Measurements from ENCODE around the gene TJP3.
A peak's percentile ranks its signal among the peaks of the same experiment; 100 is the strongest.
"Not testable (repeated sequence)": the region's sequence is repeated elsewhere in the genome, so short reads cannot be mapped to it uniquely, and the experiment has no call there.

TJP3 gene, protein sequence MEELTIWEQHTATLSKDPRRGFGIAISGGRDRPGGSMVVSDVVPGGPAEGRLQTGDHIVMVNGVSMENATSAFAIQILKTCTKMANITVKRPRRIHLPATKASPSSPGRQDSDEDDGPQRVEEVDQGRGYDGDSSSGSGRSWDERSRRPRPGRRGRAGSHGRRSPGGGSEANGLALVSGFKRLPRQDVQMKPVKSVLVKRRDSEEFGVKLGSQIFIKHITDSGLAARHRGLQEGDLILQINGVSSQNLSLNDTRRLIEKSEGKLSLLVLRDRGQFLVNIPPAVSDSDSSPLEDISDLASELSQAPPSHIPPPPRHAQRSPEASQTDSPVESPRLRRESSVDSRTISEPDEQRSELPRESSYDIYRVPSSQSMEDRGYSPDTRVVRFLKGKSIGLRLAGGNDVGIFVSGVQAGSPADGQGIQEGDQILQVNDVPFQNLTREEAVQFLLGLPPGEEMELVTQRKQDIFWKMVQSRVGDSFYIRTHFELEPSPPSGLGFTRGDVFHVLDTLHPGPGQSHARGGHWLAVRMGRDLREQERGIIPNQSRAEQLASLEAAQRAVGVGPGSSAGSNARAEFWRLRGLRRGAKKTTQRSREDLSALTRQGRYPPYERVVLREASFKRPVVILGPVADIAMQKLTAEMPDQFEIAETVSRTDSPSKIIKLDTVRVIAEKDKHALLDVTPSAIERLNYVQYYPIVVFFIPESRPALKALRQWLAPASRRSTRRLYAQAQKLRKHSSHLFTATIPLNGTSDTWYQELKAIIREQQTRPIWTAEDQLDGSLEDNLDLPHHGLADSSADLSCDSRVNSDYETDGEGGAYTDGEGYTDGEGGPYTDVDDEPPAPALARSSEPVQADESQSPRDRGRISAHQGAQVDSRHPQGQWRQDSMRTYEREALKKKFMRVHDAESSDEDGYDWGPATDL

DNA sequence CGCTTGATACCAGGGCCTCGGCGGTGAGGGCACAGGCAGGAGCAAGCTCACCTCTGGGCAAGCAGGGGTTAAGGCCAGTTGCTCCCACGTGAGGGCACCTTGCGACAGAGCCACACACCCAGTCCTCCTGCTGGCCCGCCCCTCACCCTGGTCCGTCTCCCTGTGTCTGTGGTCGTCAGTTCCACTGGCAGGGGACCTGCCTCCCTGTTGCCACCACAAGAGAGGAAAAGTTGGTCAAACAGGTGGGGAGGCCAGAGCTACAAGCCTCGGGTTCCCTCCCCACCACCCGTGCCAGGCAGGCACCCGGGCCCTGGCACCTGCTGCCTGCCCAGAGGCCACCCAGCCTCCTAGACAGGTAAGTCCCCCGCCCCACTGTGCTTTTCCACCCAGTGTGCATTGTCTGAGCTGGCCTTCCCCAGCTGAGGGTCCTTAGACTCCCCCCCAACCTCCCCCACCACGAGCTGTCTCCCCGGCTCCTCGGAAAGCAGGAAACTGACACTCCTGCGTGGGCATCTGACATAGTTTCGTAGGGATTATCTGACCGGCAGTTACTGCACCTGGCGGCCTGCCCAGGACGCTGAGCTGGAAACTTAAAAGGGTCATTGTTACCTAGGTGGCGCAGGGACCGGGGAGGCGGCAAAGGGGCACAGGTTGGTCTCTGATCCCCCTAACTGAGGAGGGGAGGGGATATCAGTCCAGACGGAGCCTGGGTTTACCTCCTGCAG lies at the start of gene TJP3:
Gene TJP3 (plus strand): TSS at position 178 of the 725 bp plus-strand sequence. CDS start 20,049 bp downstream, outside the sequence.
- no peak for DNase-seq (ENCODE audit: low read depth in 2 of 2, low spot score in 1 of 2)

DNA sequence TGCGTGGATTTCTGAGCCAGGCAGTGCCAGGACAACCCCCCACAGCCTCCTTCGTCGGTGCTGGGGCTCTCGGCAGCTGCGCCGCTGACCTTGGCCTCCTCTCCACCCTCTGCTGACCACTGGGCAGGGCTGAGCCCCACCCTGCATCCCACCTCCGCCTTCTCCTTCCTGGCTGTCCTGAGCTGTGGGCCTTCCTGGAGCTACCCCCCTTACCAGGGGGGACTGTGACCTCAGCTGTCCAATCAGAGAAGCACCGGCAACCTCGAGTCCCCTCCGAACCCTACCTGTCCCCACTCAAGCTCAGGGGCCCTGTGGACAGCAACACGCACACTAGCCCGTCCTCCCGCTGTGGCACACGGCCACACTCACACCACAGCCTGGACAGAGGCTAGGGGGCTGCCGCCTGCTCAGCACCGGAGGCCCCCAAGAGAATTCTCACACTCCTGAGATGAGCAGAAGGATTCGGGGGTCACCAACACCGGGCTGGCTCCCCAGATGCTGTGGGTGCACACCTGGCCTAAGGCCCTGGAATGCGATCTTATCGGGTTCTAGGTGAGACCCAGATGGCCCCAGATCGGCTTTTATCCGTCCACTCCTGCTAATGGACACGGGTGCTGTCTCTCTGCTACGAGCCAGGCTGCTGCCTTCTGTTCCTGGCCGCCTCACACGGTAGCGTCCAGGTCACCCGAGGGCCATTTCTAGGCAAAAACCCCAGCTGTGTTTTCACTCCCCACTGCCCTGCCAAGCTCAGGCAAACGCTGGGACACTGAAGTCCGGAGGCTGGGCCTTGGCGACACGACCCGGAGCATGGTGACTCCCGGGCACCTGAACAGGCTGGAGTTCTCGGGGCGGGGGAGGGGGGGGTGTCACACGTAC lies 49.1 kb upstream of the TJP3 start:
- DNase-seq (ENCODE audit: low read depth in 2 of 2, low spot score in 1 of 2): no peak

DNA sequence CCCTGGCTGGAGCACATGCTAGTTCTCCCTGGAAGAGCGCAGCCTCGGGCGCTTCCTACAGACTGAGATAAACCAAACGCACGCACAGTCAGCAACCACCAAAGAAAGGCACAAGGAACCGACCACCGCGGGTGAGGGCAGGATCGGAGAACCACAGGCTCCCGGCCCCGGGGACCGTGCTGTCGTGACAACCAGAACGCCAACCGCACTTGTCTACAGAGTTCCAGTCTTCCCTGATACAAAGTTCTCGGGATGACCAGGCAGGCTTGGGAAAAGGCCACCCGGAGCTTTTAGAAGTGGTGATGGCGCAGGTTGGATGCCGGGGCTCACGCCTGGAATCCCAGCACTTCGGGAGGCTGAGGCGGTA lies 48.5 kb upstream of the TJP3 start:
- DNase-seq (ENCODE audit: low read depth in 2 of 2, low spot score in 1 of 2): no peak

DNA sequence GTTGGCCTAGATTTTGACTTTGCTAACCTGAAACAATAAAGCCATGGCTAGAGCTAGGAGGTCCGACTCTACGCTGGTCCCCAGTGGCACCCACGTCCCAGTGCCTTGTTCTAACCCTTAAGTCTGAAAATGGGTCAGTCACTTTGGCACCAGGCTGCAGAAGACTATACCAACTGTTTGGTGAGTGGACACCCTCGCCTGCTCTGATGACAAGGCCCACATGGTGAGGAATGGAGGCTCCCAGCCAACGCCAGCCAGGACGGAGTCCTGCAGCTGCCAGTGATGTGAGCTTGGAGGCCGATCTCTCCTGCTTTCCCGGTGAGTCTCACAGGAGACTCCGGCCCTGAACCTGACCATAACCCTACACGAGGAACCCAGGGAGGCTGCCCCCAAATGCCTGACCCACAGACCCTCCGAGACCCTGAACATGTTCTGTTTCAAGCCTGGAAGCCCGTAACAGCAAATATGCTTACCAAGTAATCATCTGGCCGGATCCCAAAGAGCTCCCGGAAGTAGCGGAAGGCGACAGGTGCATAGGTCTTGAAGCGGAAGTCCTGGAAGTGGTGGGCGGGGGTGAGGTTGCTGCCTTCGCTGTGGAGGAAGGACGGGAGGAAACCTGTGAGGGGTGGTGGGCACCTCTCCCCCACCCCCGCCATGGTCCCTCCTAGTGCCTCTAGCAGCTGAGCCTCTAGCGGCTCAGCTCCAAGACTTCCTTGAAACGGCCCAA lies 47.5 kb upstream of the TJP3 start:
- DNase-seq (ENCODE audit: low read depth in 2 of 2, low spot score in 1 of 2): no peak

DNA sequence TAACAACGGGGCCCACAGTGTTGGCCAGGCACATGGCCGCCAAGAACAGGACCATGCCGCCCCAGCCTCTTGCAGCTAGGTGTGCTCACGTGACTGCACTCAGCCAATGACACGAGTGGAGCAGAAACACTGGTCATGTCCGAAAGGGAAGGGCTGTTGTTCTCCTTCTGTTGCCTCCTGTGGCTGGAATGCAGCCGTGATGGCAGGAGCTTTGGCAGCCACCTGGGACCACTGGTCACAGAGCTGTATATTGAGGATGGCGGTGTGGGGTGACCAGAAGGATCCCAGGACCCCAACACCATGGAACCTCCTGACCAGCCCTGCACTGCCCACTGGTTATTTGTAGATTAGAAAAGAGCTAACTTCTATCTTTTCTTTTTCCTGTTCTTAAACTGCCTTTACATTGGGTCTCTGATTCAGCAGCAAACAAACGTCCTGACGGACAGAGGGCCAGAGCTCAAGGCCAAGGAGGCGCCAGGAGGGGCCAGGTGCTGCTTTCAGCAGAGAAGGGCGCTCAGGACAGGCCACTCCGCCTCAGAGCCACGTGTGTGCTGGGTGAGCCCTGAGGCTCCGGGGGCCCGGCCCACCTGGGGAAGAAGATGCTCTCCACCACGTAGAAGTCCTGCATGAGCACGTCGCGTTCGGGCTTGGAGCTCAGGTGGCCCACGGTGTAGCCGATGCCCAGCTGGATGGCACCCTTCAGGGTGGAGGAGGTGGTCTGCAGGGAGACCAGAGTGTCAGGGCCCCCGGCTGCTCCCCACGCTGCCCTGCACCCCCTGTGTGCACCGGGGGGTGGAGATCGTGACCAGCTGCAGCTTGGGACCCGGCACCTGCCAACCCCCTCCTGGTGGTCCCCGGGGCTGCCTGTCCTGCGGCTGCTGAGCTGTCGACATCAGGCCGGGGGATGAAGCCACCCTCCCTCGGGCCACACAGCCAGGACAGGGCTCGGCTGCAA lies 46.6 kb upstream of the TJP3 start:
- no peak for DNase-seq (ENCODE audit: low read depth in 2 of 2, low spot score in 1 of 2)

DNA sequence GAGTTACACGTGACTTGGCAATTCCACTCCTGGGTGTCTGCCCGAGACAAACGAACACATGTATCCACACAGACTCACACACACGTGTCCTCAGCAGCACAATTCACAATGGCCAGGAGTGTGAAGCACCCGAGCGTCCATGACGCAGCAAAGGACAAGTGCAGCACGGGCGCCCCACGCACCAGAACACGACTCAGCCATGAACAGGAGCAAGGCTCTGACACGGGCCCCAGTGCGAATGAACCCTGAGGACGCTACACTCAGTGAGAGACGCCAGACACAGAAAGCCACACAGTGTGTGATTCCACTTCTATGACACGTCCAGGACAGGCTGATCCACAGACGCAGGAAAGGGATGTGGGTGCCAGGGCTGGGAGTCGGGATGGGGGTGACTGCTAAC lies 44.3 kb upstream of the TJP3 start:
- DNase-seq (ENCODE audit: low read depth in 2 of 2, low spot score in 1 of 2): no peak

DNA sequence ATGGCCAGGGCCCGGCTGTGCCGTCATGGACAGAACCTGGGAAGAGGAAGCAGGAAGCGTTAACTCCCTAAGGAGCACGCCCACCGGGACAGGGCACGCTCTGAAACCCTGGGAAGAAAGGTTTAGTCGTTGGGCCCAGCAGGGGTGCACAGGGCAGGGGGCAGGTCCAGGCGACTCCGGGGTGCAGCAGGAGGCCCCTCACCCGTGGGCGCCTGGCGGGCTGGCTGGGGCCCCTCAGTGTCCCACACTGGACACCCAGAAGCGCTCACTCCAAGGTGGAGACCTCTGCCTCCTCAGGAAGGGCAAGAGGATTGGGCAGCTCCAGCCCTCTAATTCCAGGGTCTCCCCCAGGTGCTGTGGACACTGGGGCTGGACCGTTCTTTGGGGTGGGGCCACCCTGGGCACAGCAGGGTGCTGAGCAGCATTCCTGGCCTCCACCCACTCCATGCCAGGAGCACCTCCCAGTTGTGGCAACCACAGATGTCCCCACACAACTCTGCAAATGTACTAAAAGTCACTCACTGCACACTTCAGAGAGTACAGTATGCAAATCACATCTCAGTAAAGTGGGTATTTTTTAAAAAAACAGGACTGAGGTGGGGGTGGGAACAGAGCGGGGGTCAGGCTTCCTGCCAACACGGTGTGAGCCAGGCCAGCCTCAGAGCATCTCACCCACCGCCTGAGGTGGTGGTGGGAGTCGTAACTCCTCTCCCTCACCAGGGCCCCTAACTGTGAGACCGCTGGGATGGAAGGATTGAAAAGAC lies 43.1 kb upstream of the TJP3 start:
- DNase-seq (ENCODE audit: low read depth in 2 of 2, low spot score in 1 of 2): no peak

DNA sequence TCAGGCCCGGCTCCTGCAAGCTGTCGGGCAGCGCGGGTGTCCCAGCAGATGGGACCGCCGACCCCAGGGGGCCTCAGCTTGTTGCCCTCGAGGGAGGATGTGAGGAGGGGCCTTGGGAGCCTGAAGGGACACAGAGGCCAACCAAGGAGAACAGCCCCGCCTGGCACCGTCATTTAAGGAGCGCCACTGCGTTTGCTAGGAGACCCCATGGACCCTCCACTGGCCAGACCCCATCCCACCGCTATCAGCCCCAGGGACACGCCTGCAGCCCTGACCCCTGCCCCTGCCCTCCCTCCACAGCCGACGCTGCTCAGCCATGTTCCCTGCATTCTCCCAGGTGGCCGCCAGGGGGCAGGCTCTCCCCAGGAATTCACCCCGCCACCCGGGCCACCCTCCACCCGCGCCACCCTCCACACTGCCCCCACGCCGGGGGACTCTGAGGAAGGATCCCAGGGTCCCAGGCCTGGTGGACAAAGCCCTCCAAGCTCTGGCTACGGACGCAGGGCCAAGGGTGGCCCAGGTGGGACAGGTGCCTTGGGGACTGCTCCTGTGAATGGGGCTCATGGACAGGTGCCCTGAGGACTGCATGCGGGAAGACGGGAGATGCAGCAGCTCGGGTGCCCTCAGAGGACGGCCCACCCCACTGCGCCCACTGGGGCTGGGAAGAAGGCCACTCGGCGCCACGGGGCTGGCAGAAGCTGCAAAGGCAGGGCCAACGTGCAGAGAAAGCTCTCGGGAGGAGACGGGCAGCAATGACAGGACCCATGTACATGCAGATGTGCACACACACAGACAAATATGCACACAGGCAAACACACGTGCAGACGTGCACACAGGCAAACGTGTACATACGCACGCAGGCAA lies 42.3 kb upstream of the TJP3 start:
- DNase-seq (ENCODE audit: low read depth in 2 of 2, low spot score in 1 of 2): peak; percentile 56 to 65

DNA sequence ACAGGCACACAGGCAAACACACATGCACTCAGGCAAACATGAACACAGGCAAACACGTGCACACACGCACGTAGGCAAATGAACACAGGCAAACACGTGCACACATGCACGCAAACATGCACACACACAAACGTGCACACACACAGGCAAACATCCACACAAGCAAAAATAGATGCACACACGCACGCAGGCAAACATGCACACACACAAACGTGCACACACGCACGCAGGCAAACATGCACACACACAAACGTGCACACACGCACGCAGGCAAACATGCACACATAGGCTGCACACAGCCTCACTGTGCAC lies 41.7 kb upstream of the TJP3 start:
- DNase-seq (ENCODE audit: low read depth in 2 of 2, low spot score in 1 of 2): not testable (repeated sequence)

DNA sequence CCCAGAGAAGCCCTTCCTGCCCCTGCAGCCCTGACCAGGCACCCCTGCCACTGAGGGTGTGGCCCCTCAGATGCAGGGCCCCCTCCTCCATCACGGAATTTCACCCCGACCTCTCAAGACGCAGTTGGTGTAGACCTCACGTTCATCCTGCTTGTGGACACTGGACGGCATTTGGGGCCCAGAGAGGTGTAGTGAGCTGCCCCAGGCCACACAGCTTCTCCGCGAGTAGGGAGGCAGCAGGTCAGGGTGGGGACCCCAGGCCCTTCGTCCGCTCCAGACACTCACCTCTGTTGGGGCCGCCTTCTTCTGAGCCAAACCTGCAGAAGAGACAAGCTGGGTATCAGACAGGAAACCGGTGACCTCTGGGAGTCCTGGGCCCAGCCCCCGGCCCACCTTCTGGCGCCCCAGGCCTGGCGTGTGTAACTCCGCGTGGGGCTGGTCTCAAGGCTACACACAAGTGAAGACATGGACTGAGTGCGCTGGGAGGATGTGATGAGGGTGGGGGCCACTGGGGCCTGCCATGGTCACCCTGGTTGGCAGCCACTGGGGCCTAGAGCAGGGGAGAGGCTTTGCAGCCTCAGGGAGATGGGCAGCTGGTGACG lies 41.0 kb upstream of the TJP3 start:
- no peak for DNase-seq (ENCODE audit: low read depth in 2 of 2, low spot score in 1 of 2)

DNA sequence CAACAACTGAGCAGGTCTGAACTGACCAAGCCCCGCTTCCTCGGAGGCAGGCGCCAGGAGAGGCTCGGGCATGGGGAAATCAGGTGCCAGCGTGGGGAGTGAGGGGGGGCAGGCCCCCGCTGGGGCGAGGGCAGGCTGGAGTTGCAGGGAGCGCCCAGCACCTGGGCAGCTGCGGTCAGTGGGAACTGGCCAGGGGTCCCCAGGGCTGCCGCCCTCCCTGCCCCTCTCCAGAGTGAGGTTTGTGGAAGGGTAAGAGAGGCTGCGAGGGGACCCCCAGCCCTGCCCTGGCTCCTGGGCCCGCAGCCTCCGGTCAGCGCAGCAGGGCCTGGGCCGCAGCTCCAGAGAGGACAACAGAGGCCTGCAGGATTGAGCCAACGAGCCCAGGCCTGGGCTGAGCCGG lies 40.4 kb upstream of the TJP3 start:
- DNase-seq (ENCODE audit: low read depth in 2 of 2, low spot score in 1 of 2): no peak

DNA sequence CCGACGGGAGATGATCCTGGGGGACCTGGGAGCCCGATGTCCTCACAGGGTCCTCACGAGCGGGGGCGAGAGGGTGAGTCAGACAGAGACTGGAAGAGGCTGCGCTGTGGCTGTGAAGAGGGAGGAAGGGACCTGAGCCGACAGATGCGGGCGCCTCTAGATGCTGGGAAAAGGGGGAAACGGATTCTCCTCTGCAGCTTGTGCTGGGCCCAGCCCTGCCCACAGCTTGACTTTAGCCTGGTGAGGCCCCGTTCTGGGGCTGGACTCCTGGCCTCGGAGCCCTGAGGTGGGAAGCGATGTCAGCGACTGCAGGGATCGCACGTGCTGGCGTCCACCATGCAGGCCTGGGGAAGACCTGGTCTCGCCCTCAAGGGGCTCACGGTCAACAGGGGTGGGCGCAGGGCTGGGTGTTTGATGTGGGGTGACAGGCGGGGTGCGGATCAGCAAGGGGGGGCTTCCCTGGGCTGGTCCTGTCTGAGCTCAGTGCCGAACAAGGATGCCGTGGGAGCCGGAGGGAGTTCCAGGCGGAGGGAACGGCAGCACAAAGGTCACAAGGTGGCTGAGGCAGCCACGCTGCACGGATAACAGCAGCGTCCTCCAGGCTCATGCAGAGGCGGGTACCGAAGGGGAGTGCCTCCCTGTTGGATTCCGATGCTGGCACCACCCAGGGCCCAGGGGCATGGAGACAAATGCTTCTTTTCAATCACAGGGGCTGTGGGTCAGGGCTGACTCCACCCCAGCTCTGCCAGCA lies 39.7 kb upstream of the TJP3 start:
- DNase-seq (ENCODE audit: low read depth in 2 of 2, low spot score in 1 of 2): no peak

DNA sequence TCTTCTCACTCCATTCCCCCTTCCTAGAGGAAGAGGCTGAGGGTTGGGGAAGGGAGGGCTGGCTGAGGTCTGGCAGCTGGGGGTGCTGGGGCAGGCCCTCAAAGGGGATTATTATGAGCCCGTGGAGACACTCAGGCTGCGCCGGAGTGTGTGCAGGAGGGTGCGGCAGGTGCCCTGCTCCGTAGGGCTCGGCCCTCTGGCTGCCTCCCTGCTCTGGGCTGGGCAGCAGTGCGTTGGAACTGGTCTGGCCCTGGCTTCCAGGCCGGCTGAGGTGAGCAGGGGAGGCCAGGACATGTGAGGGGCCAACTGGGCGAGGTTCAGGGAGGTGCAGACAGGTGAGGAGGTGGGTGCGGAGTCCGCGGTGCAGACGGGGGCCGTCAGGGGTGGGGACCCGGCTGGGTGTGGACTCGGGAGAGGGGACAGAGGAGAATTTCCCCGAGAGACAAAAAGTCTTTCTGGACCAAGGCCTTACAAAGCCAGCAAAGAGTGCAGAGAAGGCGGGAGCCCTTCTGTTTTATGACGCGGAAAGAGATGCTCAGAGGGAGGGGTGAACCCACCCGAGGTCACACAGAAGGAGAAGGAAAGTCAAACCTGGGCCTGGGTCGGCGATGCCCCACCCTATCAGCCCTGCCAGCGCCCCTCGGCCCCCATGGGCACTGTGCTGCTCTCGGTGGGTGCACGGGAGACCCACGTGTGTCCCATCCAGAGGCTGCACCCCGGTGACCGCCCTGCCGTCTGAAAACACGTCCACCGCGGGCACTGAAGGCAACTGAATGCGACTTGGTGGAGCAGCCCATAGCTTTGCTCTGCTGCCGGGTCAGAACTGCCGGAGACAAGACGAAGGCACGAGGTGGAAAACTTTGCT lies 38.9 kb upstream of the TJP3 start:
- no peak for DNase-seq (ENCODE audit: low read depth in 2 of 2, low spot score in 1 of 2)

DNA sequence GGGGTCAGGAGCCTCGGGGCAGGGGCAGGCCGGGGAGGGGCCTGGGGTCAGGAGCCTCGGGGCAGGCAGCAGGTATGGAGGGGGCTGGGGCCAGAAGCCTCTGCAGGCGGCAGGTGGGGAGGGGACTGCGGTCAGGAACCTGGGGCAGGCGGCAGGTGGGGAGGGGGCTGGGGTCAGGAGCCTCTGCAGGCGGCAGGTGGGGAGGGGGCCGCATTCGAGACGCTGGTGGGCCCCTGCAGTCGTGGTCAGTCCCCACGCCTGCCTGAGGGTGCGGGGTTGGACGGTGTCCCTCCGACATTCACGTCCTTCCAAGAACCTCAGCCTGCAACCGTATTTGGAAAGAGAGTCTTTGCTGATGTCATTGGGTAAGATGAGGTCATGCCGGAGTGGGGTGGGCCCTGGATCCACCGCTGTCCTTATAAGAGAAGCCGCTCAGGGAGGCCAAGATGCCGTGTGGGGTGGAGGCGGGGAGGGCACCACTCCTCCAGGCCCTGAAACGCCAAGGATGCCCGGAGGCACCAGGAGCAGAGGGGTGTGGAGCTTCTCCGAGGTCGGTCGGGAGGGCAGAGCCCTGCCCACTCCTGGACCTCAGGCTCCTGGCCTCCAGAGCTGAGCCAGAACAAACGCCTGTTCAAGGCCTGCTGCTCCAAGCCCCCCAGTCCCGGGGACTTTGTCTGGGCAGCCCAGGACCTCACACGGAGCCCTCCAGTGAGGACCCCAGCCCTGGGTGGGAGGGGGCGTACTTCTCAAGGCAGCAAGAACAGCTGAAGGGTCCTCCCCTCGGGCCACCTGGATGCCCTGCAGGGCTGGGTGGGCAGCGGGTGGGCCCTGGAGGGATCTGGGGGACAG lies 38.0 kb upstream of the TJP3 start:
- DNase-seq (ENCODE audit: low read depth in 2 of 2, low spot score in 1 of 2): no peak

Measured in stimulated activated CD8-positive, alpha-beta memory T cell treated with anti-CD3 and anti-CD28 coated beads, Interleukin-4, amount 100 ng/mL, for 1 hour (primary cell).